ENCODE data around the gene PARVG.

The PARVG gene

DNA sequence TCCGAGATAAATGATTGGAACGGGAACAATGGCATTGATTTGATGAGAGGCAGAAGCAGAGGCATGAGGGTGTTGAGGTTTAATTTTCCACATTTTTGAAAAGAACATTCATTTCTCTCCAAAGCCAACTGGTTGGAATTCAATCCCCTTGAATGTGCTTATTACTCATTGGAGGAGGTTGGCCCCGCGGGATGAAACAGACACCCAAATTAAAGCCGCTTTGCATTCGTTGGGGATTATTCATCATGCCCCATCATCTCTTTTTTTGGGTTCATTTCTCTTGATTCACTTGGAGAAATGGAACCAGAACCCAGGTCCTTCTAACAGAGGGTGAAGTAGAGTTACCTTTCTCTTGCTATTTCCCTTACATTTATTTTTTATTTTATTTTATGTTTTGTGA is 47.6 kb upstream of the PARVG start:
- Histone ChIP-seq H3K9ac (no peak overlapping the region), H3K9me3 (ENCODE audit: control insufficient read depth, low read length) (no peaks in the 10 kb centered on the region), H2AFZ (no peak overlapping the region), H3K27ac (no peak overlapping the region), H3K27me3 (ENCODE audit: control insufficient read depth, insufficient read depth, low read length) (no peaks in the 10 kb centered on the region), H3K36me3 (ENCODE audit: control insufficient read depth, insufficient read depth, low read length) (no peaks in the 10 kb centered on the region), H3K4me1 (no peaks in the 10 kb centered on the region), H3K4me3 (ENCODE audit: low read depth, low read length) (no peak overlapping the region), H3K4me2 (ENCODE audit: low read length) (no peak overlapping the region), H3K79me2 (no peaks in the 10 kb centered on the region)
- TF ChIP-seq, protein P1, sequence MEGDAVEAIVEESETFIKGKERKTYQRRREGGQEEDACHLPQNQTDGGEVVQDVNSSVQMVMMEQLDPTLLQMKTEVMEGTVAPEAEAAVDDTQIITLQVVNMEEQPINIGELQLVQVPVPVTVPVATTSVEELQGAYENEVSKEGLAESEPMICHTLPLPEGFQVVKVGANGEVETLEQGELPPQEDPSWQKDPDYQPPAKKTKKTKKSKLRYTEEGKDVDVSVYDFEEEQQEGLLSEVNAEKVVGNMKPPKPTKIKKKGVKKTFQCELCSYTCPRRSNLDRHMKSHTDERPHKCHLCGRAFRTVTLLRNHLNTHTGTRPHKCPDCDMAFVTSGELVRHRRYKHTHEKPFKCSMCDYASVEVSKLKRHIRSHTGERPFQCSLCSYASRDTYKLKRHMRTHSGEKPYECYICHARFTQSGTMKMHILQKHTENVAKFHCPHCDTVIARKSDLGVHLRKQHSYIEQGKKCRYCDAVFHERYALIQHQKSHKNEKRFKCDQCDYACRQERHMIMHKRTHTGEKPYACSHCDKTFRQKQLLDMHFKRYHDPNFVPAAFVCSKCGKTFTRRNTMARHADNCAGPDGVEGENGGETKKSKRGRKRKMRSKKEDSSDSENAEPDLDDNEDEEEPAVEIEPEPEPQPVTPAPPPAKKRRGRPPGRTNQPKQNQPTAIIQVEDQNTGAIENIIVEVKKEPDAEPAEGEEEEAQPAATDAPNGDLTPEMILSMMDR (IDR thresholded peaks at IDR 0.05): no peak

DNA sequence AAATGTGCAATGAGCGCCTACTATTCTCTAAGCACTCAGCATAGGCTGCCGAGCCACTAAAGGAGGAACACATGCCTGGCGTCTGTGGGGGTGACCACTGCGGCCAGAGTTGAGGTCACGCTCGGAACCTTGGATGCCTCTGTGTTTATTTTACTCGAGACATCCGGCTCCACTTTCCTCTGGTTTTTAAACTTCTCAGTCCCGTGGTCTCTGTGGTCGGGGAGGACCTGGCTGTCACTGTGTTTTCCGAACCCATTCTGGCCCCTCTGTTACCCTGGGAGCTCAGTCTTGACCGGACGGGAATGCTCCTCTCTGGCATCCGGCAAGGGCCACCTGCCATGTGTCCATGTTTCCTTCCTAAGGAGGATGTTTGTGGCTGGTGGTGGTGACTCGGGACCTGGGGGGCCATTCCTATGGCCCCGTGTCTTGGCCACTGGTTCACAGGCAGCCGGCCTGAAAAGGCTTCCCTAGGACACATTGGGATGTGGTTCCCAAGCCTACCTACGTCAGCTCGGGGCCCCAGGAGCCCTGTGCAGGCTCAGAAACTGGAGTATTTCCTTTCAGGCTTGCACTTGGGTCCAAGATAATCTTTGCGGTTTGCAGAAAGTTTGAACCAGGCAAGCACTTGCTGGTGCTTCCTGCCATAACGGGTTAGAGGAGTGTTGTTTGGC is 46.7 kb upstream of the PARVG start:
- Histone ChIP-seq H3K27ac (no peak overlapping the region), H3K36me3 (ENCODE audit: control insufficient read depth, insufficient read depth, low read length) (no peaks in the 10 kb centered on the region), H3K27me3 (ENCODE audit: control insufficient read depth, insufficient read depth, low read length) (no peaks in the 10 kb centered on the region), H3K4me3 (ENCODE audit: low read depth, low read length) (no peak overlapping the region), H3K9ac (no peak overlapping the region), H2AFZ (no peak overlapping the region), H3K4me2 (ENCODE audit: low read length) (no peak overlapping the region), H3K79me2 (no peaks in the 10 kb centered on the region), H3K9me3 (ENCODE audit: control insufficient read depth, low read length) (no peaks in the 10 kb centered on the region), H3K4me1 (no peaks in the 10 kb centered on the region)
- TF ChIP-seq, protein P1 (IDR thresholded peaks at IDR 0.05): no peak

DNA sequence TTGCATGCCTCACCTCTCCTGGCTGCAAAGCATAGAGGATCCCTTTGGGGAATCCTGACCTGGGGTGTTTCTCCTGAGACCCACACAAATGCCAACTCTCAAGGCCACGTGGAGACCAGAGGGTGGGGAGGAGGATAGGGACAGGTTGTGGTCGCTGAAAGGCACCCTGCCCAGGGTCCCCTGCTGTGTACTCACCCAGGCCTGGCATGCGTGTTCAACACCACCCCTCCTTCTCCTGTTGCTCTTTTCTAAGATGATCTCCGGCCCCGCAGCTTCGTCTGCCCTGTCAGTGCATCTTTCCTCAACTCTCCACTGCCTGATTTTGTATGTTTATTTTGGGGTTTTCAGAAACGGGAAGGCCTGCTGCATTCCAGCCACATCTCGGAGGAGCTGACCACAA is 44.6 kb upstream of the PARVG start:
- TF ChIP-seq, protein P1 (IDR thresholded peaks at IDR 0.05): no peak
- Histone ChIP-seq H3K27ac (no peak overlapping the region), H2AFZ (no peak overlapping the region), H3K9me3 (ENCODE audit: control insufficient read depth, low read length) (no peaks in the 10 kb centered on the region), H3K4me3 (ENCODE audit: low read depth, low read length) (no peak overlapping the region), H3K79me2 (no peaks in the 10 kb centered on the region), H3K36me3 (ENCODE audit: control insufficient read depth, insufficient read depth, low read length) (no peaks in the 10 kb centered on the region), H3K4me2 (ENCODE audit: low read length) (no peak overlapping the region), H3K27me3 (ENCODE audit: control insufficient read depth, insufficient read depth, low read length) (no peaks in the 10 kb centered on the region), H3K4me1 (no peaks in the 10 kb centered on the region), H3K9ac (no peak overlapping the region)

DNA sequence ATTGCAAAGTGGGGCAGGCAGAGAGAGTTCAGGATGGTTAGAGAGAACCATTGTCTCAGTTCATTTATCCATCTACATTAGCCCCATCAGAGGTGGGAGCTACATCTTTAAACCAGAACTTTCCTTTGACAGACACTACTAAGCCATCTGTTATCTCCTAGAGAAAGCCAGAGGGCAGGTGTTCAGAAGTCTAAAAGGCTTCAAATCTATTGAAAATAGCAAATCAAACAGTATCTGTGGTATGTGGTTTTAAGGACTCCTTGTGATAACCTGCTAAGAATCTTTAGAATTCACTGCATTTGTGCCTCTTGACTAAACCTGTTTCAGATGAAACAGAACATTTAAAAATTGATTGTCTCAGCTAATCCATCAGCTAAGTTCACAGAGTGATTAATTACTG is 43.9 kb upstream of the PARVG start:
- TF ChIP-seq, protein P1 (IDR thresholded peaks at IDR 0.05): no peak
- no peaks in the 10 kb centered on the region for H3K36me3 ChIP-seq (ENCODE audit: control insufficient read depth, insufficient read depth, low read length)
- H3K4me3 ChIP-seq (ENCODE audit: low read depth, low read length): no peak overlapping the region
- H3K27ac ChIP-seq: no peak overlapping the region
- H3K27me3 ChIP-seq (ENCODE audit: control insufficient read depth, insufficient read depth, low read length): no peaks in the 10 kb centered on the region
- no peak overlapping the region for H3K9ac ChIP-seq
- H3K4me1 ChIP-seq: no peaks in the 10 kb centered on the region
- H3K9me3 ChIP-seq (ENCODE audit: control insufficient read depth, low read length): no peaks in the 10 kb centered on the region
- H3K79me2 ChIP-seq: no peaks in the 10 kb centered on the region
- H3K4me2 ChIP-seq (ENCODE audit: low read length): no peak overlapping the region
- no peak overlapping the region for H2AFZ ChIP-seq

DNA sequence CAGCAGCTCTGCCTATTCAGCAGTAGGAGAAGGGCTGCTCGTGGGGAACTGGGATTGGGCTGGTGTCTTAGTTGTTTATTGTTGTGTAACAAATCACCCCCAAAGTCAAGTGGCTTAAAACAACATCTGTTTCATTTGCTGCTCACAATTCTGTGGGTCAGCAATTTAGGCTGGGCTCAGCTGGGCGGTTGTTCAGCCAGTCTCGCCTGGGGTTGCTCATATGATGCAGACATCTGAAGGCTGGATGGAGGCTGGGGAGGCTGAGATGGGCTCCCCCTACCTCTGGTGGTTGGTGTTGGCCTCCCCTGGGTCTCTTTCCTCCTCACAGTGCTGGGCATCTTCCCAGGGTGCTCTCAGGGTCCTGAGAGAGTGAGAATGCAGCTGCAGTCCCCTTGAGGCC is 43.3 kb upstream of the PARVG start:
- Histone ChIP-seq H3K4me3 (ENCODE audit: low read depth, low read length) (no peak overlapping the region), H3K36me3 (ENCODE audit: control insufficient read depth, insufficient read depth, low read length) (no peaks in the 10 kb centered on the region), H3K9me3 (ENCODE audit: control insufficient read depth, low read length) (no peaks in the 10 kb centered on the region), H3K79me2 (no peaks in the 10 kb centered on the region), H3K4me2 (ENCODE audit: low read length) (no peak overlapping the region), H2AFZ (no peak overlapping the region), H3K27me3 (ENCODE audit: control insufficient read depth, insufficient read depth, low read length) (no peaks in the 10 kb centered on the region), H3K27ac (no peak overlapping the region), H3K4me1 (no peaks in the 10 kb centered on the region), H3K9ac (no peak overlapping the region)
- TF ChIP-seq, protein P1 (IDR thresholded peaks at IDR 0.05): no peak

Data from parathyroid adenoma (tissue), 2 donors.